Measurements from ENCODE around the gene OR2AE1.

Gene OR2AE1

DNA sequence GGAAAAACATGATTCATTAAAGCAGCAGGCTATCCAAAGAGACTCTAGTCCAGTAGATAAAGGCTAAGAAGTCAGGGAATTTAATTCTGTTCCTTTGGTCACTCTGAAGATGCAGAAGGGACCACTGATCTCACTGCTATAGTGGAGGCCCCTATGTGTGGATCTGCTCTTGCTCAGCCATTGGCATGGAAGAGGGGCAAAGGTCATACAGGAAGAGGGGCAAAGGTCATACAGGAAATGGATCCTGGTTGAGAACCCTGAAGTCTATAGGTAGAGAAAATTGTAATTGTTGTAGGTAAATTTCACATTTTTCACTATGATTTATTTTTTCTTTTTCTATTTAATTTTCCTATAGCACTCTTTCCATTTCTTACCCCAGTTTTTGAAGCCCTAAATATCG, 21.6 kb downstream of the OR2AE1 start:
- no peak for DNase-seq

DNA sequence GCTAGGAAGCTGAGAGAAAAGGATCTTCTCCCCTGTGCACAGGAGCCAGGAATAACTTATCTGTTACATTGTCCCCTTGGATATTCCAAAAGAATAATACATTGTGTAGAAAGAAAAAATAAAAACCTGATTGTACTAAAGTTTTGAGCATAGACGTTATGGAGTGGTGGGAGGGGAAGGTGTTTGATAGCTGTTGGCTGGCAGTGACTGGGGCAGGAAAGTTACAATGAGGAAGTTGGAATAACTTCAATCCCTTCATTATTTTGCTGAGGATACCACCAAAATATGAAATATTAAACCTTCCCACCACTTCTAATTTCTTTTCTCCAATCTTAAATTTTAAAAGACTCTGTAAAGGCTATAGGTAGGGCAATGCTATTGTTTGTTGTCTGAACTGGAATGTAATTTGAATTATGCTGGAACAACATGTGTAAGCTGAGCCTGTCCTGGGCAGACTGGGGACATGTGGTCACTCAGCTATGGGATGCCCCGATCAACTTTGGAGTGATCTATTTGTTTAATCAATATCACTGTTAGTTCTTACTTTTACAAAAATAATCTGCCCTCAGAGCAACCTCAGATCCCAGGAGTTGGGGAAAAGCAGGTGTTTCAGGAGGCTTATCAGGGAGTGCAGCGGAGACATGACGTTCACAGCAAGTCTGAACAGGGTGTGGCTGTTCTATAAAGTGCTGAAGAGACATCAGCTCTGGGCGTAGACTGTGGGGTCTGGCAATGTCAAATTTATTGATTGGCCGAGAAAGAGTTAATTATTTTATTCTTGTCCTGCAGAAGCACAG, 28.2 kb downstream of the OR2AE1 start:
- no peak for DNase-seq

DNA sequence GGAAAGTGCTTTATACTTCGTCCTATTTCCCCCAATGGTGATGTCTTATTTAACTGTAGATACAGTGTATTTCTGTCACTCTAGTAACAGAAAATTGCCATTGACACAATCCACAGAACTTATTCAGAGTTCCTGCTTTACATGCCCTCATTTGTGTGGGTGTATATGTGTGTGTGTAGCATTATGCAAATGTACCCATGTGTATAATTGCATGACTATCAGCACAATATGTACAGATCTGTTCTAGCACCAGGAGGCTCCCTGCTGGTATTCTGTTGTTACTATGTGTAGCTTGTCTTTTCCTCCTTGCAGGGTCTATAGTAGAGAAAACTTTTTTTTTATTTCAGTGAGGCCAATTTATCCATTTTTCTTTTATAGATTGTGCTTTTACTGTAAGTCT, 32.5 kb downstream of the OR2AE1 start:
- no peak for DNase-seq

DNA sequence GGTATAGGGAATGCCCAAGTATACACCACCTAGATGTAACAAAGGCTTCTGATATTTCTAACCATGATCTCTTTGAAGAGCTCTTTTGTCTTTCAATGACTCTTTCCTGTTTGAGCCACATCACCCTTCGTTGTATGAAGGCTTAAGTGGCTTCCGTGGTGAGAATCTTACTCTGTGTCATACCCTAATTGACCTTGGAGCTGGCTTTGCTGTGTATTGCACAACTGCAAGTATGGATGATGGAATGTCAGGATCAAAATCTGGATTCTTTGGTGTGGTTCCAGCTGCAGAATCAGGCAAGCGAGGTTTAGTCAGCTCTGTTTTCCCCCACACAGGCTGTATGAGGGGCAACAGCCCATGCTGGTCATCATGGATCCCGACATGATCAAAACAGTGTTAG, 33.0 kb downstream of the OR2AE1 start:
- no peak for DNase-seq

DNA sequence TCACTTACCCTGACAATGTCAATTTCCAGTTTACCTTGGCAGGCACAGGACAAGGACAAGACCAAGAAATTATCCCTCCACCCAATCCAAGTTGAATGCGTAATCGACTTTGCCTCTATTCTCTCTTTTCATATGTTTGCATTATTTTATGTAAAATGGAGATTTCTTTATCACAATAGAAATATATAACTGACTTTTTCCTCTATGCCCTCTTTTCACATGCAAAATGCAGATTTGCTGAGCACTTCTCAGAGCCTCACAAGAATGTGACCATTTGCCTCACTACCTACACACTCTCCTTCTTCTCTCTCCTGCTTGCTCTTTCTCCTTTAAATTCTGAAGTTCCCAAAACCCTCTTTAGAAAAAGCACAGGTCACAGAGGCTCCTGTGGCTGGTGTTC, 33.9 kb downstream of the OR2AE1 start:
- DNase-seq = no peak

DNA sequence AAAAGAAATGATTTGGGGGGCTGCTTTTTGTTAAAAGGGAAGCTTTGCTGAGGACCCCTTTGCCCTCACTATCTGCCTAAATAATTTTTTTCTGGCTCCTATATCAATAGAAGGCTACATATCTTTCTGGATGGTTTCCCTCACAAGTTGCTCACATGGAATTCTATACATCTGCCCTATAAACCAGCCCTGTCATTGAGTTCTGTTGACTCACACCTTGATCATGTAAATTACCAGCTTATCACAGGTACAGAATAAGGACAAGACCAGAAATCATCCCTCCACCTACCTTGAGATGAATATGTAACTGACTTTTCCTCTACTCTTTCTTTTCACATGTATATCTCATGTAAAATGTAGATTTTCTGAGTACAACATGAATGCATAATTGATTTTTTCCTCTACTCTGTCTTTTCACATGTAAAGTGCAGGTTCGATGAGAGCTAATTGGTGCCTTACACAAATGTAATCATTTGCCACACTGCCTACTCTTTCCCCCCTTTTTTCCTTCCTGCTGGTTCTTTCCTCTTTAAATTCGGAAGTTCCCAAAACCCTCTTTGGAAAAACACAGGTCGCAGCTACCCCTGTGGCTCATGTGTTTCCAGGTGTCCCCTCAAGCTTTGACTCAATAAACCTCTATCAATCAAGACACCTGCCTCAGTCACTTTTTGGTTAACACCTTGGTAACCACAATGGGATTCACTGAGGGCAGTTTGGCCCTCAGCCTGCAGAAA, 36.5 kb downstream of the OR2AE1 start:
- DNase-seq = no peak

DNA sequence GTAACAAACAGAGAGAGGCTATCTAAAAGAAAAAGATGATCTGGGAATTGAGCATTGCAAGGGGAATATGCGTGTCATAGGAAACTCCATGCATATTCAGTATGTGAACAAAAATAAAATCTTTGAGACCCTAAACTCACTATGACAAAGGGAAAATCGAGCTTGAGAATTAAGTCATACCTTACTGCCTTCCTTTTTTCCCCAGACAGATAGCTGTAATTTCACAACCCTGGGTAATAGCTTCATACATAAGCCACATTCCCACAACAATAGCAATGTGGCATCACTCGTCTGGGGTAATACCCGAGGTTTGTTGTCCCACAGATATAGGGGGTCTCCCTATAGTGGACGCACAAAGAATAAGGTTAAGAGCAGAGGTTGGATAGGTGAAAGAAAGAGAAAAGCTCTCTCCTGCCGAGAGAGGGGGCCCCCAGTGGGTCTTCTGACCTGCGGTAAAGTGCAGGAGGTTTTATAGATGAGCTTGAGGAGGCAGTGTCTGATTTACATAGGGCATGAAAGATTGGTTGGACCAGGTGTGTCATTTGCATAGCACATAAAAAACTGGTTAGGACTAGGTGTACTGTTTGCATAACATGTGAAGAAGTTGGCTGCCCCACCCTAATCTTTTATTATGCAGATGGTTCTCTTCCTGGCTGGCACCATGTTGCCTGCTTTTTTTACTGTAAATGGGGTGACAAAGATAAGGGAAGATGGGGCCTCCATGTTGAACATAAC, 37.4 kb downstream of the OR2AE1 start:
- DNase-seq = peak; percentile 15

DNA sequence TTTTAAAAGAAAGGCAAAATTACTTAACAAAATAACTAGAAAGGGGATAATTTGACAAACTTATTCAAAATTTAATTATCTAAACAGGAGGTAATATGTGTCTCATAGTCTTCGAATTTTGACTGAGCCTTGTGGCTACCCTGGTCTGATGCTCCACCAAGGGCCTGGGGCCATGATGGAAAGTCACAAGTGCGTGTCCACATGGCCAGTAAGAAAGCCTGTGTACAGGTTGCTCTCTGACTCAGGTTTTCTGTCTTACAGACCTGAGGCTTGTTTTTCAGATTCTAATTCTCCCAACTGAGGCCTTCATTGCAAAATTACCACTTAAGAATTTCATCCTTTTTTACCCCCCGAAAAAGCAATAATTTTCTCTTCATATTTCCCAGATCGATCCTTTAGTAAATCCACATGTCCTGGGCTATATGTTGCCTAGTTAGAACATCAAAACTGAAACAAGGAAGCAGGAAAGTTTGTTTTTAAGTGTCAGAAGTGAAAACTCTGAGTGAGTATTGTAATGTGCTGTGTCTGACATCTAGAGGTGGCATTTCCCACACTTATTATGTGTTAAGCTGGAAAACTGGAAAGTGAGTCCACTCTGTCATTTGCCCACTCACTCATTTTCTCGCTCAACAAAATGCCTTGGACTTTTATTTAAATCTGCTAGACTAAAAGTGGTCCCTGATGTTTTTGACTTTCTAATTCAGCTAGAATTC, 39.0 kb downstream of the OR2AE1 start:
- no peak for DNase-seq

DNA sequence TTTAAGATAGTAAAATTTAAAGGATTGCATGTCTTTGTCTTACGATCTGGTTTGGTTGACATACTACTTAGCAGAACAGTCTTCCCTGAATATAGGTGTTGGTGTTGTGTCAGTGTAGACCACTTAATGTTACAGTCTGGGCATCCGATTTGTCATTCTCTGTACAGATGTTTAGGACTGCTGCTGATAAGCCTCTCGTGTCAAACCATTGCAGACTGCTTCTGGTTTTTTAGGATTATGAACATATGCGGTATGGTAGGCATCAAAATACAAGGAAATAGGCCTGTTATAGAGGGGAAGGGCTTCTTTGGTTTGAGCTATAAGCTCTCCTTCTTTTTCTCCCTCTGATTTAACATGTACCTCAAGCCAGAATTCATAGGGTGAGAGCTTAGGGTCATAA, 41.6 kb downstream of the OR2AE1 start:
- DNase-seq = no peak

DNA sequence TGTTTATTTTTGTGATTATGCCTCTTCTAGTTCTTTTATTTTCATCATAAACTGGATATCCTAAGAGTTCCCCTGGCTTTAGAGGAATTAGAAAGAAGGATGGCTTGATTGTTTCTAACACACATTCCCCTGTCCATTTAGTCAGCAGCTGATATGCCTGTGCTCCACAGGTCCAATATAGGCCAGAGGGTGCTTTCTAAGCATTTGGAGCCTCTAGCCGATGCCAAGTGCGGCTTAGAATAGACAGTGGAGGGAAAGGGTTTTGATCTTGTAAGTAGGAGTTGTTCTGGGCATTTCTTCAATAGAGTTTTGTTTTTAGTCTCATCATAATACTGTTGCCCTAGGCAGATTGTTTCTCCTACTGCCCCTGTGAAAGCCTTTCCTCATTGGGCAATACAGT, 42.5 kb downstream of the OR2AE1 start:
- no peak for DNase-seq

DNA sequence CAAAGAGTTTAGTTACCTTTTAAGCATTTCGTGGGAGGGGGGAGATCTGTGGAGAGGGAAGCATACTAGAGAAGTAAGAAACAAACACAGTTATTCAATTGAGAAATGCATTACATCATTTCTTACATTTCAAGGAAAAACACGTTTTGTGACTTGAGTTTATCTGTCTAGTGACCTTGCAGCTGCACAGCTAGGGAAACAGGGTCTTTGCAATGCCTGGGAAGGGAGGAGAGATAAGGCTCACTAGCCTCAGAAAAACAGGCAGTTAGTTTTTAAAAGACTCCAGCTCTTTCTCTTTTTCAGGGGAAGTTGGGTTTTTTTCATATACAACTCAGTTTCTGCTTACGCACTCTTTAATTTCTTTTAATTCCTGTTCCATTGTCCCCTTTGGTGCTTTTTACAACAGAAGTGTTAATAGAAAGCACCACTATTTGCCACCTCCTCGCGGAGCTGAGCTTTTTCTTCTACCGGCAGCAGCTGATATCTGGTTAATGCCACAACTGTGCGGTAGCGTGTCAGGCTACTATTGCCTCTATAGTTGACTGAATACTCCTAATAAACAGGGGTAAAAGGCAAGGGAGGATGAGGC, 43.5 kb downstream of the OR2AE1 start:
- DNase-seq = no peak

DNA sequence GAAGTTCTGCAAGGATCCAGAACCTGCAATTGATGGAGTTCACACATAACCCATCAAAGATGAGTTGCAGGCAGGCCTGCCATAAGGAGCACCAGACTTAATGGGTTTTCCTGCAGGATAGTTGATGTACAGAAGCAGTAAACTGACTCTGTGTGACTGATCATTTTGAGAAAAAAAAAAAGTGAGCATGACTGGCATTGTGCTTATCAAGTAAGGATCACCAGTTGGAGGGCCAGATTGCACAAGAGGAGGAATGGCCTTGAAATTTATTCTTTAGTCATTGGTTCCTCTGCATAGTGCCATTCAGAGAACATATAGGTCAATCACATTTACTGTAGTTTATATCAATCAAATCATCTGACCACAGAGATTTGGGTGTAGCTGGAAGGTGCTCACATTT, 45.2 kb downstream of the OR2AE1 start:
- no peak for DNase-seq

DNA sequence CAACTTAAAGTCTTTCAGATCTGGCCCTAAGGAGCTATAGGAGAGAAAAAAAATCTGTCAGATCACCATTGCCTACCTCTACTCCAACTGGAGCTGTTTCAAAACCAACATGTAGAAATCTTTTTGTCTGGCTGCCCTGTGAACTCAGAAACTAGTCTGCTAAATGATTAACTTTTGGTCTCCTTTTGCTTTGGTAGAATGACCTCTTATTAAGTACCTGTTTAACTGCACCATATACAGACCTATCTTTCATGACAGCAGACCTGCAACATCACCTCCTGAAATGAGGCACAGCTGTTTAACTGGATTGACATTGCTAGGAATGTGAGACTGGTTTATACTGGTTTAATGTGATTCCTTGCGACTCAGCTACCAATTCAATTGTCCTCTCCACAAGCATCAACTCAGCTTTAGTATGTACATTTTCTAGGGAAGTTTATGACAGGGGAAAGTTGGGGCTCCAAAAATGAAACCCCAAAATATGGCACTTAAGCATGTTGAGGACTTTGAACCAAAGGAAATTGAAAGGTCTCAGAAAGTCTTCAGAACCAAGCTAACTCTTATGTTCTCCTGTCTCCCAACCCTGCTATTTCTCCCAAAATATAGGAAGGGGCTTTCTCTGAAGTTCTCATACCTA, 47.2 kb downstream of the OR2AE1 start:
- DNase-seq = no peak

DNA sequence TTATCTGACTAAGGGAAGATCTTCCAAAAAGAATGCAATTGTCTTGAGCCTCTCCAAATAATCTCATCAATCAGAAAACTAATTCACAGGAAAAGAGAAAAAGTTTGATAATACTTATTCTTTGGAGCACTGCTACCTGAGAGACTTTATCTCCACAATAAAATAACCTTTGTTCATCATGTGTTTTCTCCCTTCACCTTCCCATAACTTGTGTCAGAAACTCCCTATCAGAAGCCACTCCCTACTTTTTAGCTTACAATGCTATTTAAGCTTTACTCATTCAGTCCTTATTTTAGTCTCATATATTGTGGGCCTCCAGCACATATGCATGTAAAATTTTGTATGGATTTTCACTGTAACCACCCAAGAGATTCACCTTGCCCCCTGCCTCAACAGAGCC, 48.0 kb downstream of the OR2AE1 start:
- no peak for DNase-seq

DNA sequence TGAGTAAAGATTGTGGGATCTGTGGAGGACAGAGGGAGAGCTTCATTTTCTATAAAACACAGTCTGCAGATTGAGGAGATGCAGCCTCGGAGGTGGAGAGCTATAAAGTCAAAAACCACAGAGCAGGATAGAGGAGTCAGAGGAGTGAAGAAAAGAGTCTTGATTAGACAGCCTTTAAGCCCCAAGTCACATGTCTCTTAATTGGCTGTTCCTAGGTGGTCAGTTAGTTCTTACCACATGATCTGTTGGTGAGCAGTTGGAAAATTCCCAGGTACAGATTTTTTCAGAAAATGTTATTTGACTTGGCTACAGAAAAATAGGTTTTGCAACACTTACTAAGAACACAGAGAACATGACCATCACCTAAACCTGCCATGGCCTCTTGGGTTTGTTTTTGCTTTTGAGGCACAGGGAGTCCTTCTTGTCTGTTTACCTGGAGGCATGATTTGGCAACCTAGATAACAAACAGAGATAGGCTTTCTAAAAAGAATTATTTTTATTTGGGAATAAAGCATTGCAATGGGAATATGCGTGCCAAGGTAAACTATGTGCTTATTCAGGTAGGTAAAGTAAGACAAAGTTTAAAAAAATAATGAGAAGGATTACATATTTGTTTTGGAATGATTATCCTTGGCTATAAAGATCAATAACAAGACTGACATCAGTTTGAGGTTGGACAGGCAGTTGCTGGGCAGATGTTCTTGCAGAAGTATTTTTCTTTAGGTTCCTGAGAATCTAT, 49.6 kb downstream of the OR2AE1 start:
- DNase-seq = no peak

Measured in NCI-H1092 (cell line).